ENCODE results near the gene HACD2. TPM values are rescaled to one million over a fixed set of nuclear protein-coding genes. Genes with fewer than 3 reads are reported as not detected.

Gene HACD2
- total and polyA plus RNA-seq, 9 of the 15 experiments (the other 6 are each of a cell fraction or from before 2014, with no cell fraction given) = 1.3 to 10.5 (median 3.8) TPM

DNA sequence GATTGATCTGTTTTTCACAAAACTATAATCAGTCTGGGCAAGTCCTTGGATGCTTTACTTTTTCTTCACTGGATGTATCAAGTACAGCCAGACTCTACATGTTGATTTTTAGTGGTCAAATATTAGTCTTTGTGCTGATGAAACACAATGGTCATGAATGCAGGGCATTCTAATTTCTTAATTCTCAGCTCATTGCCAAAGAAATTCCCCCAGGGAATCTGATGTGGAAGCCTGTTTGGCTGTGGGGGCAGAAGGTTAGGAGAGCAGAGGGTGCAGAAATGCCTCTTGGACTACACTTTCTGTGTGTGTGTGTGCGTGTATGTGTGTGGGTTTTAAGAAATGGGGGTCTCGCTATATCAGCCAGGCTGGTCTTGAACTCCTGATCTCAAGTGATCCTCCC lies 48.7 kb upstream of the HACD2 start:
- WGBS (ENCODE audit: insufficient coverage, low coverage, missing lambda C conversion rate) = 40% methylated on average over 1 of the region's 2 CpGs
- no peak overlapping the region for H3K4me3 ChIP-seq
- in situ Hi-C loops (cut with MboI) = no loop called here
- no peak for DNase-seq (ENCODE audit: extremely low read depth in 1 of 4, low spot score in 3 of 4)
- H3K4me1 ChIP-seq (replicated peaks in 1 of 2; ENCODE audit: control insufficient read depth in 2 of 2, insufficient read depth in 2 of 2, low read length in 2 of 2) = peaks cover 8% of the 10 kb centered on the region in 2 experiments; a peak in 4 of 5 replicates
- BruUV-seq (replicated peaks) = no TSS peak
- no peak for ATAC-seq
- CTCF ChIA-PET (ENCODE audit: low intra/inter-chr PET ratio) = no interaction called here
- no peak overlapping the region for H3K4me2 ChIP-seq (ENCODE audit: insufficient read depth, low read length)
- no peaks in the 10 kb centered on the region for H3K36me3 ChIP-seq (ENCODE audit: control insufficient read depth, insufficient read depth, low read length)
- no peak overlapping the region for H3K9ac ChIP-seq (ENCODE audit: insufficient read depth in 1 of 2, low read depth in 2 of 2, low read length in 2 of 2)
- no peaks in the 10 kb centered on the region for H4K20me1 ChIP-seq (replicated peaks; ENCODE audit: control insufficient read depth, insufficient read depth, low read length)
- POLR2A ChIA-PET = interaction anchor here (0.8 kb wide), 1 partner anchor 9 kb away, joined by 3 read pairs; no protein-coding TSS in a partner anchor
- H2AFZ ChIP-seq (ENCODE audit: low read depth, low read length) = no peak overlapping the region
- no peak for TF ChIP-seq NR4A1 (CRISPR knock-in tag; IDR thresholded peaks at IDR 0.05)
- TF ChIP-seq NR4A1 (tag; IDR thresholded peaks at IDR 0.05) = no peak
- TF ChIP-seq, protein P1, sequence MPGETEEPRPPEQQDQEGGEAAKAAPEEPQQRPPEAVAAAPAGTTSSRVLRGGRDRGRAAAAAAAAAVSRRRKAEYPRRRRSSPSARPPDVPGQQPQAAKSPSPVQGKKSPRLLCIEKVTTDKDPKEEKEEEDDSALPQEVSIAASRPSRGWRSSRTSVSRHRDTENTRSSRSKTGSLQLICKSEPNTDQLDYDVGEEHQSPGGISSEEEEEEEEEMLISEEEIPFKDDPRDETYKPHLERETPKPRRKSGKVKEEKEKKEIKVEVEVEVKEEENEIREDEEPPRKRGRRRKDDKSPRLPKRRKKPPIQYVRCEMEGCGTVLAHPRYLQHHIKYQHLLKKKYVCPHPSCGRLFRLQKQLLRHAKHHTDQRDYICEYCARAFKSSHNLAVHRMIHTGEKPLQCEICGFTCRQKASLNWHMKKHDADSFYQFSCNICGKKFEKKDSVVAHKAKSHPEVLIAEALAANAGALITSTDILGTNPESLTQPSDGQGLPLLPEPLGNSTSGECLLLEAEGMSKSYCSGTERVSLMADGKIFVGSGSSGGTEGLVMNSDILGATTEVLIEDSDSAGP (CRISPR knock-in tag; IDR thresholded peaks at IDR 0.05) = no peak
- no peak for TF ChIP-seq HMGN3 (IDR thresholded peaks at IDR 0.05; ENCODE audit: borderline replicate concordance, extremely low read depth, insufficient read length, low read depth, low read length)
- no peak for TF ChIP-seq BCL6 (CRISPR knock-in tag; IDR thresholded peaks at IDR 0.05)
- no peak for TF ChIP-seq MYNN (IDR thresholded peaks at IDR 0.05)
- no peak for TF ChIP-seq MYNN (CRISPR knock-in tag; IDR thresholded peaks at IDR 0.05)
- TF ChIP-seq KAT7 (CRISPR knock-in tag; IDR thresholded peaks at IDR 0.05; ENCODE audit: borderline replicate concordance) = no peak
- no peak for TF ChIP-seq ZC3H4 (CRISPR knock-in tag; IDR thresholded peaks at IDR 0.05; ENCODE audit: borderline replicate concordance)
- TF ChIP-seq POLR2AphosphoS2 (IDR thresholded peaks at IDR 0.05; ENCODE audit: low read length) = no peak
- TF ChIP-seq, protein P2, sequence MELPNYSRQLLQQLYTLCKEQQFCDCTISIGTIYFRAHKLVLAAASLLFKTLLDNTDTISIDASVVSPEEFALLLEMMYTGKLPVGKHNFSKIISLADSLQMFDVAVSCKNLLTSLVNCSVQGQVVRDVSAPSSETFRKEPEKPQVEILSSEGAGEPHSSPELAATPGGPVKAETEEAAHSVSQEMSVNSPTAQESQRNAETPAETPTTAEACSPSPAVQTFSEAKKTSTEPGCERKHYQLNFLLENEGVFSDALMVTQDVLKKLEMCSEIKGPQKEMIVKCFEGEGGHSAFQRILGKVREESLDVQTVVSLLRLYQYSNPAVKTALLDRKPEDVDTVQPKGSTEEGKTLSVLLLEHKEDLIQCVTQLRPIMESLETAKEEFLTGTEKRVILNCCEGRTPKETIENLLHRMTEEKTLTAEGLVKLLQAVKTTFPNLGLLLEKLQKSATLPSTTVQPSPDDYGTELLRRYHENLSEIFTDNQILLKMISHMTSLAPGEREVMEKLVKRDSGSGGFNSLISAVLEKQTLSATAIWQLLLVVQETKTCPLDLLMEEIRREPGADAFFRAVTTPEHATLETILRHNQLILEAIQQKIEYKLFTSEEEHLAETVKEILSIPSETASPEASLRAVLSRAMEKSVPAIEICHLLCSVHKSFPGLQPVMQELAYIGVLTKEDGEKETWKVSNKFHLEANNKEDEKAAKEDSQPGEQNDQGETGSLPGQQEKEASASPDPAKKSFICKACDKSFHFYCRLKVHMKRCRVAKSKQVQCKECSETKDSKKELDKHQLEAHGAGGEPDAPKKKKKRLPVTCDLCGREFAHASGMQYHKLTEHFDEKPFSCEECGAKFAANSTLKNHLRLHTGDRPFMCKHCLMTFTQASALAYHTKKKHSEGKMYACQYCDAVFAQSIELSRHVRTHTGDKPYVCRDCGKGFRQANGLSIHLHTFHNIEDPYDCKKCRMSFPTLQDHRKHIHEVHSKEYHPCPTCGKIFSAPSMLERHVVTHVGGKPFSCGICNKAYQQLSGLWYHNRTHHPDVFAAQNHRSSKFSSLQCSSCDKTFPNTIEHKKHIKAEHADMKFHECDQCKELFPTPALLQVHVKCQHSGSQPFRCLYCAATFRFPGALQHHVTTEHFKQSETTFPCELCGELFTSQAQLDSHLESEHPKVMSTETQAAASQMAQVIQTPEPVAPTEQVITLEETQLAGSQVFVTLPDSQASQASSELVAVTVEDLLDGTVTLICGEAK (IDR thresholded peaks at IDR 0.05) = no peak
- TF ChIP-seq, protein P2 (CRISPR knock-in tag; IDR thresholded peaks at IDR 0.05) = no peak
- intact Hi-C loops (cut with micrococcal nuclease) = no loop called here
- peaks cover 2 to 21% of the 10 kb centered on the region in 2 experiments; a peak in 3 of 5 replicates for H3K27me3 ChIP-seq (ENCODE audit: control insufficient read depth in 2 of 2, insufficient read depth in 2 of 2, low read length in 2 of 2)
- no peak overlapping the region for H3K27ac ChIP-seq (ENCODE audit: extremely low read depth, low read depth, low read length)
- no peaks in the 10 kb centered on the region for H3K9me1 ChIP-seq (ENCODE audit: control insufficient read depth, insufficient read depth, low read length)
- no peaks in the 10 kb centered on the region for H3K79me2 ChIP-seq (ENCODE audit: control insufficient read depth, insufficient read depth, low read length)
- H3K9me3 ChIP-seq (replicated peaks; ENCODE audit: control insufficient read depth, insufficient read depth, low read depth, low read length) = no peaks in the 10 kb centered on the region
- FAIRE-seq = no peak
